Adipocyte (in vitro differentiated cells): ENCODE data around the gene APOO.

Source experiments
- DNase-seq: peaks from one replicate; pipeline ENCODE4 v3.0.0-alpha.2; 2015; ENCODE audit warnings: low read depth
- H3K27me3 ChIP-seq: replicated peaks from 2 replicates; pipeline ENCODE4 v1.7.0; 2013; ENCODE audit warnings: mild to moderate bottlenecking, low read length, moderate library complexity; ENCODE audit not compliant: control insufficient read depth, insufficient read depth
- H3K36me3 ChIP-seq: 2 replicates; pipeline ENCODE4 v1.7.0; 2013; ENCODE audit warnings: low read length, mild to moderate bottlenecking, moderate library complexity; ENCODE audit not compliant: control insufficient read depth, insufficient read depth, severe bottlenecking
- H3K4me1 ChIP-seq: 2 replicates; pipeline ENCODE4 v1.7.0; 2013; ENCODE audit warnings: mild to moderate bottlenecking, low read length, moderate library complexity; ENCODE audit not compliant: control insufficient read depth, insufficient read depth
- H3K4me3 ChIP-seq: 2 replicates; pipeline ENCODE4 v1.7.0; 2013; ENCODE audit warnings: mild to moderate bottlenecking, low read length, moderate library complexity
- H3K9ac ChIP-seq: 2 replicates; pipeline ENCODE4 v1.7.0; 2013; ENCODE audit warnings: mild to moderate bottlenecking, low read length, moderate library complexity
- H3K9me3 ChIP-seq: 2 replicates; pipeline ENCODE4 v1.7.0; 2013; ENCODE audit warnings: mild to moderate bottlenecking, low read length, moderate library complexity; ENCODE audit not compliant: control insufficient read depth

APOO gene

GRCh38 chrX:23857363-23857762 lies 50.4 kb downstream of the APOO start:
- H3K4me1 ChIP-seq: peaks cover 9% of the 10 kb centered on the region
- H3K36me3 ChIP-seq: no peaks in the 10 kb centered on the region
- H3K9me3 ChIP-seq: no peaks in the 10 kb centered on the region
- no peak overlapping the region for H3K9ac ChIP-seq
- no peak for DNase-seq
- H3K27me3 ChIP-seq: no peaks in the 10 kb centered on the region
- no peak overlapping the region for H3K4me3 ChIP-seq

DNA sequence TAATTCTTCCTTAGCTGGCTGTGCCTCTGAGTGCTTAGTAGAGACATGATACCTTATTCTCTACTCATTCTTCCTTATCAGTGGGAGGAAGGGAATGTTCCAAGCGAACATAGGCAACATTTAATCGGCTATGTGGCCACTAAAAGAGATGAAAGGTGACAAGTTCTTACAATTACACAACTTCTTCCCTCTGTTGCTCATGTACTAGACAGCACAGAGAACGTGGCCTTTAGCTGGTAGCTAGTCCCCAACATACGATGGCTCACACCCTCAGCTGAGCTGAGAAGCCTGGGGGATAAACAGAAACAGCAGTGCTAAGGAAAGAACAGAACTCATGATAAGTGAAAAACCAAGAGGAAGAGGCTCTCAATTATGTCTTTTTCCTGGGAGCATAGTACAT lies 52.2 kb downstream of the APOO start:
- H3K9ac ChIP-seq: no peak overlapping the region
- no peaks in the 10 kb centered on the region for H3K9me3 ChIP-seq
- H3K4me1 ChIP-seq: peaks cover 9% of the 10 kb centered on the region
- no peaks in the 10 kb centered on the region for H3K36me3 ChIP-seq
- no peaks in the 10 kb centered on the region for H3K27me3 ChIP-seq
- no peak for DNase-seq
- H3K4me3 ChIP-seq: no peak overlapping the region

- Histone ChIP-seq H3K36me3 (no peaks in the 10 kb centered on the region), H3K4me1 (peaks cover 9% of the 10 kb centered on the region), H3K4me3 (no peak overlapping the region), H3K27me3 (no peaks in the 10 kb centered on the region), H3K9me3 (no peaks in the 10 kb centered on the region), H3K9ac (no peak overlapping the region)
- peak; percentile 29 for DNase-seq
Measured at GRCh38 chrX:23854945-23855344, 52.8 kb downstream of the APOO start.

GRCh38 chrX:23854122-23854521 lies 53.6 kb downstream of the APOO start:
- no peak overlapping the region for H3K9ac ChIP-seq
- no peak for DNase-seq
- peaks cover 9% of the 10 kb centered on the region for H3K4me1 ChIP-seq
- H3K9me3 ChIP-seq: no peaks in the 10 kb centered on the region
- peaks cover 2% of the 10 kb centered on the region for H3K27me3 ChIP-seq
- H3K4me3 ChIP-seq: no peak overlapping the region
- H3K36me3 ChIP-seq: no peaks in the 10 kb centered on the region

DNA sequence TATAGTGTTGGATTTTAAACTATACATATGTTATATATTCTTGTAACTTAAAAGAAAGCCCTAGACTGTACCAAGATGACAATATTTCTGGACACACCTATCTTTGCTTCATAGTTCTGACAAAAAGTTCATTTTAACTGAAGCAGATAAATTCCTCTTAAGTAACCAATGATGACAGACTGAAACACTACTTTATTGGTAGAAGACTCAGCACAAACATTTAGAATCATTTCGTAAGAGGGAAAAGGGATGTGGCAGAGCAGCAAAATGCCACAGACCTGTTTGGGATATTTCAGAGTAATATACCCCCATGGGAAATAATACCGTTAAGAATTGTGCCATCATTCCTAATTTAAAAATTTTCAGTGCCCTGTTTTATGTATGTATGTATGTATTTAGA lies 56.2 kb downstream of the APOO start:
- Histone ChIP-seq H3K4me1 (peaks cover 6% of the 10 kb centered on the region), H3K27me3 (peaks cover 2% of the 10 kb centered on the region), H3K36me3 (no peaks in the 10 kb centered on the region), H3K4me3 (no peak overlapping the region), H3K9ac (no peak overlapping the region), H3K9me3 (no peaks in the 10 kb centered on the region)
- DNase-seq: no peak

DNA sequence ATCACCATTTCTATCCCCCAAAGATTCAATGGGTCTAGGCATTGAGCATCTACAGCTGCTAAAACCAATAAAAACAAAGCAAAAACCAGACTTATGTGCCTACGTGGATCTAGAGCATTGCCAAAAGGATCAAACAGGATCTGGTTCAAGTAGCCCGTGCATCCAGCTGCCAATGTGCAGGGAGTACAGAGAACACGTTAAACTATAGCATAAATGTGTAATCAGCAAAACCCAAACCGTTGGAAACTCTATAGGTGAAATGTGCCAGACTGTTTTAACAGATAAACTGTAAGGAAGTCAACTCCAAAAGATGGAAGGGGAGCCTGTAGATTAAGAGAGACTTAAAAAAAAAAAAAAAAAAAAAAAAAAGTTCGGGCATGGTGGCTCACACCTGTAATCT lies 58.5 kb downstream of the APOO start:
- peaks cover 6% of the 10 kb centered on the region for H3K4me1 ChIP-seq
- no peak overlapping the region for H3K9ac ChIP-seq
- H3K27me3 ChIP-seq: peaks cover 2% of the 10 kb centered on the region
- no peaks in the 10 kb centered on the region for H3K36me3 ChIP-seq
- no peak overlapping the region for H3K4me3 ChIP-seq
- H3K9me3 ChIP-seq: no peaks in the 10 kb centered on the region
- DNase-seq: no peak

DNA sequence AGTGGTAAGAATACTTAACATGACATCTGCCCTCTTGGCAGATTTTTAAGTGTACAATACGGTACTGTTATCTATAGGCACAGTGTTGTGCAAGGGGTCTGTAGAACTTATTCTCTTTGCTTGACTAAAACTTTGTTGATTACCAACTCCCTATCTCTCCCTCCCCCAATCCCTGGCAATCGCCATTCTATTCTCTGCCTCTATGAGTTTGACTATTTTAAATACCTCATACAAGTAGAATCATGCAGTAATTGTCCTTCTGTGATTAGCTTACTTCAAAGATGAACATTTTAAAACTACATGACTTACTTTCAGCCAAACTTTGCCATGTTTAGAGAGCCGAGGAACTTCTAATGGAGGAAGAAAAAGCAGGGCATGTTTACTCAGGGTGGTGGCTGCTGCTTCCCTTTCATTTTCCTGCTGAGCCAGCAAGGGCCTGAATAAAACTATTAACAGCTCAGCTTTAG lies 62.4 kb downstream of the APOO start:
- no peaks in the 10 kb centered on the region for H3K36me3 ChIP-seq
- H3K4me3 ChIP-seq: no peak overlapping the region
- no peak overlapping the region for H3K9ac ChIP-seq
- peaks cover 6% of the 10 kb centered on the region for H3K4me1 ChIP-seq
- peaks cover 2% of the 10 kb centered on the region for H3K27me3 ChIP-seq
- DNase-seq: no peak
- no peaks in the 10 kb centered on the region for H3K9me3 ChIP-seq

DNA sequence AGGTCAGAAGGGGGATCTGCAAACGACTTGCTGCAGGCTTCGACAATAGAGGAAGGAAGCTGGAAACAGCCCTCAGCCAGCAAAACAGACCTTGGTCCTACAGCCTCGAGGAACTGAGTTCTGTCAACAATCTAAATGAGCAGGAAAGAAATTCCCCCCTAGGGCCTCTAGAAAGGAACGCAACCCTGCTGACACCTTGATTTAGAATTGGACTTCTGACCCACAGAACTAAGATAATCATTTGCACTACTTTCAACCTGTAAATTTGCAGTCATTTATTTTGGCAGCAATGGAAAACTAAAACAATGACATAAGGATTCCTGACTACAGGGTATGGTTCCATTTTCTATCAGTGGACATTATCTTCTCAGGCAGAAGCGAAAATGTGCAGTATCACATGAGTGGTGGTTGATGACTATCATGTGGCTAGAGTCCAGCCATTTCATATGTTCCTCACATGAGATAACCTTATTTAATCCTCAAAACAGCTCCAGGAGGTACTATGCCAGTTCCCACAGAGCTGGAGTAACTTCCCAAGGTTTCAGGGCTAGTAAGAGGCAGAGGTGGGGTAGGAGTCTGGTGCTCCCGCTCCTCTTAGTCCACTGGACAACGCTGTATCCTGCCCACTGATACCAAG lies 63.1 kb downstream of the APOO start:
- no peak overlapping the region for H3K9ac ChIP-seq
- DNase-seq: no peak
- H3K27me3 ChIP-seq: peaks cover 2% of the 10 kb centered on the region
- H3K4me3 ChIP-seq: no peak overlapping the region
- H3K36me3 ChIP-seq: no peaks in the 10 kb centered on the region
- H3K9me3 ChIP-seq: no peaks in the 10 kb centered on the region
- peaks cover 6% of the 10 kb centered on the region for H3K4me1 ChIP-seq

GRCh38 chrX:23841847-23842522 lies 65.8 kb downstream of the APOO start:
- no peak for DNase-seq
- no peak overlapping the region for H3K9ac ChIP-seq

GRCh38 chrX:23840674-23841073 lies 67.1 kb downstream of the APOO start:
- Histone ChIP-seq H3K4me1 (peaks cover 6% of the 10 kb centered on the region), H3K27me3 (no peaks in the 10 kb centered on the region), H3K9ac (no peak overlapping the region), H3K9me3 (no peaks in the 10 kb centered on the region), H3K4me3 (no peak overlapping the region), H3K36me3 (no peaks in the 10 kb centered on the region)
- no peak for DNase-seq

More at GRCh38 chrX:23841847-23842522, 65.8 kb downstream of the APOO start:
- no peak overlapping the region for H3K4me3 ChIP-seq
- peaks cover 6% of the 10 kb centered on the region for H3K4me1 ChIP-seq
- no peaks in the 10 kb centered on the region for H3K9me3 ChIP-seq
- no peaks in the 10 kb centered on the region for H3K27me3 ChIP-seq
- H3K36me3 ChIP-seq: no peaks in the 10 kb centered on the region

- Histone ChIP-seq H3K9ac (no peak overlapping the region), H3K4me1 (no peaks in the 10 kb centered on the region), H3K4me3 (no peak overlapping the region), H3K36me3 (no peaks in the 10 kb centered on the region), H3K27me3 (no peaks in the 10 kb centered on the region), H3K9me3 (no peaks in the 10 kb centered on the region)
- DNase-seq: no peak
Measured at GRCh38 chrX:23838953-23839352, 68.8 kb downstream of the APOO start.
